ENCODE measurements around the gene CLDN19.

CLDN19 gene

GRCh38 chr1:42692911-42693310 lies 47.1 kb downstream of the CLDN19 start:
- DNase-seq: no peak

DNA sequence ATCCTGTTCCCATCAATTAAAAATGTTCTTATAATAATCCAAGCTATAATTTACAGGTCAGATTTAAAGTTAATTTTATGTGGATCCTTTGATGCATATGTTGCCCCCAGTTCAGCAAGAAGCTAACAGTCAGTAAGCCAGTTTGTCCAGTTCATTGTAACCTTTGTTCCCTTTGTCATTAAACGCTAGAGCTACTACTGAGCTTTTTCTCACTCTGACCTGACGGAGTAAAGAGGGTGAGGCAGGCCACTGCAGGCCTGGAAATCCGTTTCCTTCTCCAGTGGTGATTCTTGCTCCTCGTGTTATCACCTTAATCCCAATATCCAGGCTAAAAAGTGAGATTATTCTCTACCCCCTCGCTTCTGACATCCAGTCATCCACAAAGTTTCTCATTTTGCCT lies 47.6 kb downstream of the CLDN19 start:
- no peak for DNase-seq

DNA sequence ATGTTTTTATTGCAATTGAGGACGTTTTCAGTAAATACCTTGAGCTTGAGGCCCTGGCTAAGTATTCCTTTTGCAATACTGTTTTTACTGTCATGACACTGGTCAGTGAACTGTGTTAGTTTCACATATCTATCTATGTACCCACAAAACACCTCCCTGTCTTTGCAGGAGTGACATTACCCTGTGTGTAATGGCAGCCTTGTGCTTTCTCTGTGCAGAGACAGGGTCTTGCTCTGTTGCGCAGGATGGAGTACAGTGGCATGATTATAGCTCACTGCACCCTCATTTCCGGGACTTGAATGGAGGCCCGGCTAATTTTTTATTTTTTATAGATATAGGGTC lies 48.9 kb downstream of the CLDN19 start:
- DNase-seq: no peak

- DNase-seq: peak; percentile 25
Observed at GRCh38 chr1:42690477-42691156, 49.4 kb downstream of the CLDN19 start.

- no peak for DNase-seq
Observed at GRCh38 chr1:42689912-42690311, 50.1 kb downstream of the CLDN19 start.

- no peak for DNase-seq
Observed at GRCh38 chr1:42686418-42686817, 53.6 kb downstream of the CLDN19 start.

DNA sequence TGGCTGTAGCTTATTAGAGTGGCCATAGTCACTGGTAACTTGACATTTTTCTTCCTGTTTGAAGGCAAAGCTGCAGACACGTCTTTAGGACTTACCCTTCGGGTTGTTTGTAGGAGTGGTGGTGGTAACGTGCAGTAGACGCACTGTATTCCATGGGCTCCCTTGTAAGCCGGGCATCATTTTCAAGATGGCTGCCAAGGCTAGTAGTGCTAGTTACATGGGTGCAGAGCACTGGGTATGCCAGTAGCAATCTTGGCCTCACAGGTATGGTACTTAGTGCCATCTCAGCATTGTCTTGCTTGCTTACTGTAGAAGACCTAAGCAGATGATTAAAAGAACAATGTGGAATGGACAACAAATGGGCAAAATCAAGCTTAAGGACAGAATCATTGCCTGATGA lies 55.9 kb downstream of the CLDN19 start:
- DNase-seq: peak; percentile 60
